ENCODE data around the gene RECQL. TPM values are rescaled to one million over a fixed set of nuclear protein-coding genes. Genes with fewer than 3 reads are reported as not detected.

Gene RECQL
- 15.7 TPM for total RNA-seq

- intact Hi-C loops (cut with DNase I), result no loop called here
- Histone ChIP-seq H3K36me3 (peaks cover 0 to 18% of the 10 kb centered on the region in 2 donors), H3K4me3 (peak within 1 kb of the TSS; percentile 73 to 96), H3K27ac (peak within 1 kb of the TSS; percentile 74), H3K9me3 (no peaks in the 10 kb centered on the region), H3K4me1 (peaks cover 52% of the 10 kb centered on the region), H3K27me3 (no peaks in the 10 kb centered on the region)
- peak; percentile 98 to 99 for DNase-seq (ENCODE audit: extremely low spot score in 2 of 2)
- TF ChIP-seq POLR2AphosphoS5 (IDR thresholded peaks at IDR 0.05; ENCODE audit: insufficient read depth in 1 of 2, low read depth in 1 of 2), result peak; percentile 87 to 90
- TF ChIP-seq POLR2A (IDR thresholded peaks at IDR 0.05), result no peak
- no peak for TF ChIP-seq CTCF (IDR thresholded peaks at IDR 0.05)
Measured at GRCh38 chr12:21501258-21502163, at the start of gene RECQL, which contains the start of gene GOLT1B. Gene RECQL, minus strand, starts transcription at chr12:21501635. Its CDS starts 2,065 bp downstream, at chr12:21499570. Gene GOLT1B, plus strand, starts transcription at chr12:21501789. Its CDS starts 135 bp downstream, at chr12:21501924.

GRCh38 chr12:21547437-21547836 lies 46.0 kb upstream of the RECQL start:
- no peak for TF ChIP-seq POLR2AphosphoS5 (IDR thresholded peaks at IDR 0.05; ENCODE audit: insufficient read depth in 1 of 2, low read depth in 1 of 2)
- TF ChIP-seq POLR2A (IDR thresholded peaks at IDR 0.05), result no peak
- TF ChIP-seq CTCF (IDR thresholded peaks at IDR 0.05), result no peak
- H3K27ac ChIP-seq, result no peak overlapping the region
- intact Hi-C loops (cut with DNase I), result no loop called here
- no peak overlapping the region for H3K4me3 ChIP-seq
- H3K4me1 ChIP-seq, result no peaks in the 10 kb centered on the region
- H3K27me3 ChIP-seq, result no peaks in the 10 kb centered on the region
- no peaks in the 10 kb centered on the region for H3K36me3 ChIP-seq
- H3K9me3 ChIP-seq, result no peaks in the 10 kb centered on the region
- DNase-seq (ENCODE audit: extremely low spot score in 2 of 2), result no peak

DNA sequence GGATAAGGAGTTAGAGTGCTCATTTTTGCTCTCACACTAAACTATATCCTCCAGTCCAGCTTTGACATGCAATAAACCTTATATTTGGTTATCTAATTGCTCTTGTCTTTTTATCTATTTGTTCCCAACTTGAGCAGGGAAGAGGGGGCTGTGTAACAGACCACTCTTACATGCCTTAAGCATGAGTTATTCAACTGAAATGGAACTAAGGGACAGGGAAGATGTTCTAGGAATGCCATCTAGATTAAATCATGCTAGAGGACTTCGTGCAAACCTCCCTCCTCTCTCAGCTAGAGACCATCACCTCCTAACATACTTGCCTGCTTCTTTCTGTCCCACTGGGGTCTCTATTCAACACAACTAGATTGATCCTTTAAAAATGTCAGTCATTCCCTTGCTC lies 45.3 kb upstream of the RECQL start:
- Histone ChIP-seq H3K4me1 (no peaks in the 10 kb centered on the region), H3K9me3 (no peaks in the 10 kb centered on the region), H3K27me3 (no peaks in the 10 kb centered on the region), H3K36me3 (no peaks in the 10 kb centered on the region), H3K27ac (no peak overlapping the region), H3K4me3 (no peak overlapping the region)
- intact Hi-C loops (cut with DNase I), result no loop called here
- DNase-seq (ENCODE audit: extremely low spot score in 2 of 2), result no peak
- TF ChIP-seq POLR2AphosphoS5 (IDR thresholded peaks at IDR 0.05; ENCODE audit: insufficient read depth in 1 of 2, low read depth in 1 of 2) (no peak), CTCF (IDR thresholded peaks at IDR 0.05) (no peak), POLR2A (IDR thresholded peaks at IDR 0.05) (no peak)

DNA sequence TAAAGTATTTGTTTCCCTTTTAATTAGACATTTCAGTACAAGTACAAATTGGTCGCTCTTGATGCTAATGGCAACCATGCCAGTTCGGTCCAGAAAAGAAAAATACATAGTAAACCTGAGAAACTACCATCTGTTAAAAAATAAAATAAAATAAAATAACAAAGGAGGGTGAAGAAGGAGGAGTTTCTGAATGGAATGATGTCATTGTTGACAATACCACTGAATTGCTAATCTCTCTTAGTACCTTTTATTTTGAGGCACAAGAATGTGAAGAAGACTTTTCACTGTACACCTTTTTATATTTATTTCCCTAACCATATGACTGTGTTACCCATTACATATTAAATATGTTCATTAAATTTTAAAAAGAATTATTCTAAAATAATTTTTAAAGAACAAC lies 44.1 kb upstream of the RECQL start:
- H3K36me3 ChIP-seq, result no peaks in the 10 kb centered on the region
- H3K4me3 ChIP-seq, result no peak overlapping the region
- DNase-seq (ENCODE audit: extremely low spot score in 2 of 2), result no peak
- H3K4me1 ChIP-seq, result no peaks in the 10 kb centered on the region
- TF ChIP-seq POLR2A (IDR thresholded peaks at IDR 0.05), result no peak
- H3K27ac ChIP-seq, result no peak overlapping the region
- intact Hi-C loops (cut with DNase I), result no loop called here
- no peaks in the 10 kb centered on the region for H3K27me3 ChIP-seq
- no peaks in the 10 kb centered on the region for H3K9me3 ChIP-seq

DNA sequence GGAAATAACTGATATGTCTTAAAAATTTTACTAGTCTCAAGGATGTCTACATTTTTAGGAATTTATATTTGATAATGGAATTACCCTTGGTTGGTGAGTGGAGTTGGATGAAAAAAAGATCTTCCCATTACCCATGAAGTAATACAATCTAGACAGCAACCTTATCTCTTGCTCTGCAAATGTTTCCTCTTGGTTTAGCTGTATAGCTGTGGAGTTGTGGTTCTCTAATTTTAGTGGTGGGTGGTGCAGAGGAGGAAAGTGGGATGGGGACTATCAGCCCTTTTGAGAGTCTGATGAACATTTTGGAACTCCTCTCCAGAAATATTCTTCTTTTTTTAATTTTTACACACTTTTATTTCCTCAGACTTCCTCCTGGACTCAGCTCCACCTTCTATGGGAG lies 41.7 kb upstream of the RECQL start:
- no peak for DNase-seq (ENCODE audit: extremely low spot score in 2 of 2)
- Histone ChIP-seq H3K4me1 (no peaks in the 10 kb centered on the region), H3K27ac (no peak overlapping the region), H3K4me3 (no peak overlapping the region), H3K9me3 (no peaks in the 10 kb centered on the region), H3K27me3 (no peaks in the 10 kb centered on the region), H3K36me3 (no peaks in the 10 kb centered on the region)
- intact Hi-C loops (cut with DNase I), result no loop called here
- no peak for TF ChIP-seq POLR2AphosphoS5 (IDR thresholded peaks at IDR 0.05; ENCODE audit: insufficient read depth in 1 of 2, low read depth in 1 of 2)
- no peak for TF ChIP-seq CTCF (IDR thresholded peaks at IDR 0.05)
- TF ChIP-seq POLR2A (IDR thresholded peaks at IDR 0.05), result no peak

All from vagina (tissue), 2 donors.